ENCODE measurements around the gene RIBC2.
"Not testable (repeated sequence)": the region's sequence is repeated elsewhere in the genome, so short reads cannot be mapped to it uniquely, and the experiment has no call there.

RIBC2 gene

GRCh38 chr22:45413368-45414211 is at the start of gene RIBC2, which contains the start of gene SMC1B:
RIBC2 (plus strand) TSS chr22:45413693; CDS start chr22:45413887, 194 bp downstream.
SMC1B (minus strand) TSS chr22:45413599; CDS start chr22:45413567, 32 bp downstream.
- DNase-seq: peak; percentile 85 to 89

DNA sequence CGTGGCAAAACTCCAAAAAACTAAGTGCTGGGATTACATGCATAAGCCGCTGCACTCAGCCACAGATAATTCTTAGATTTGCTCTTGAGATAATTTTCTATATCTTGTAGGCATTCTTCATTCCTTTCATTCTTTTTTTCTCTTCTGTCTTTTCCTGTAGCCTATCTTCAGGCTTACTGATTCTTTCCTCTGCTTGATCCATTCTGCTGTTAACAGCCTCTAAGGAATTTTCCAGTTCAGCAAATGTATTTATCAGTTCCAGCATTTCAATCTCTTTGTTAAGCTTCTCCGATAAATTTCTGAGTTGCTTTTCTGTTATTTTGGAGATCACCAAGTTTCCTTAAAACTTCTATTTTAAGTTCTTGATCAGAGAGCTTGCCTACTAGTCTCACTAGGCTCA is 46.8 kb upstream of the RIBC2 start:
- DNase-seq: no peak

DNA sequence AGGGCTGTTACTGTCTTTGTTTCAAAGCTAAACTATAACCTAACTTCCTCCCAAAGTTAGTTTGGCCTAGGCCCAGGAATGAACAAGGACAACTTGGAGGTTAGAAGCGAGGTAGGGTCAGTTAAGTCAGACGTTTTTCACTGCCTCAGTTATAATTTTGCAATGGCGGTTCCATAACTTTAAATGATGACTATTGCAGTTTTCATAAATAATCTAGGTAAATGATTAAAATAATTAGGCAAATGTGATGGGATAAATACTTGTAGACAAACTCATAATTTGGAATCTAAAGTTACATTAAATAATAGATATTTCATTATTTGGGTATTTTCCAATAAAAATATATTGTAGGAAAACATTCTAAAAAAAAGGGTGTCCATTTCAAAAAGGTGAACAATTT is 39.9 kb upstream of the RIBC2 start:
- DNase-seq: not testable (repeated sequence)

GRCh38 chr22:45376009-45376408 is 37.5 kb upstream of the RIBC2 start:
- DNase-seq: no peak

- DNase-seq: no peak
Measured at GRCh38 chr22:45376703-45377102, 36.8 kb upstream of the RIBC2 start.

DNA sequence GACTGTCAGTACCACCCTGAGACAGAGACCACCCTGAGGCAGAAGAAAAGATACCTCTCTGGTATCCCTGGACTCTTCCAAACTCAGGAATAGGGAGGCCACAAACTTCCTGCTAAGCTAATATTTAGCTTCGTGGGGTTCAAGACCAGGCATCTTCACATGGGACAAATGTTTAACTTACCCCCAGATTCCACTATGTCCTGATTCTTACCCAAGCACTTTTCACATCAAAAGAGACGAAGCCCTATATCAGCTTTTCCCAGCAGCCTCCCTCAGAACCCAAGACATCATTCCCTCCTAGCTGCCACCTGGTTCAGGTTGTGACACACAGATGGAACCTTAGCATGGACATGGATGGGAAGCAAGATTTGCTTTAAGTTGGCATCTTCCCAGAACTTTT is 32.1 kb upstream of the RIBC2 start:
- DNase-seq: no peak

- DNase-seq: no peak
Measured at GRCh38 chr22:45389546-45389945, 23.9 kb upstream of the RIBC2 start.

DNA sequence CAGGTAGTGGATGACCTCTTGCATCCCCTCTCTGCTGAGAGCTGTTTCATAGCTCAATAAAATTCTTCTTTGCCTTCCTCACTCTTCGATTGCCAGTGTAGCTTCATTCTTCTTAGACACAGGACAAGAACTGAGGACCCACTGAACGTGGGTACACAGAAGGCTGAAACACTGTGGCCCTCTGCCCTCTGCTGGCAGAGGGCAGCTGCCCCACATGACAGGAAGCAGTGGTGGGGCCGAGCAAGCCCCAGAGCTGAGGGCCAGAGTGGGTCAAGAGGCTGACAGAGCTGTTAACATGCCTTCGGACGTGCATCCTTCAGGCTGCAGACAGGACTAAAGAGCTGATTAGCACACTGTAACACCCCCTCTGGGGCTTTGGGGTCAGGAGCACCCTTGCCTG is 15.7 kb upstream of the RIBC2 start:
- DNase-seq: no peak

DNA sequence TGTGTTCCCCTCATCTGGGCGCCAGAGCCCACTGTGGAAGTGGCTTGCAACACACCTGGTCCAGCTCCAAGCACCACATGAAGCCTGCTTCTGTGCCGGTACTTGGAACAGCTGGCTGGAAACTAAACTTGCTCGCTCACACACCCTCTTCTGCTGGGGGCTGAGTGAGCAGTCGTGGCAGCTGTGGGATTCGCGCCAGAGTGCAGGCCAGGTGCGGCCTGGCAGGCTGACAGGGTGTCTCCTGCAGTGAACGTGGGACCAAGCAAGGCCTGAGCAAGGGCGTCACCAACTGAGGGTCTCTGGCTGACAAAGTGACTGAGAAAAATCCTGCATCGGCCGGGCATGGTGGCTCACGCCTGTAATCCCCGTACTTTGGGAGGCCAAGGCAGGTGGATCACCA is 15.3 kb upstream of the RIBC2 start:
- no peak for DNase-seq

DNA sequence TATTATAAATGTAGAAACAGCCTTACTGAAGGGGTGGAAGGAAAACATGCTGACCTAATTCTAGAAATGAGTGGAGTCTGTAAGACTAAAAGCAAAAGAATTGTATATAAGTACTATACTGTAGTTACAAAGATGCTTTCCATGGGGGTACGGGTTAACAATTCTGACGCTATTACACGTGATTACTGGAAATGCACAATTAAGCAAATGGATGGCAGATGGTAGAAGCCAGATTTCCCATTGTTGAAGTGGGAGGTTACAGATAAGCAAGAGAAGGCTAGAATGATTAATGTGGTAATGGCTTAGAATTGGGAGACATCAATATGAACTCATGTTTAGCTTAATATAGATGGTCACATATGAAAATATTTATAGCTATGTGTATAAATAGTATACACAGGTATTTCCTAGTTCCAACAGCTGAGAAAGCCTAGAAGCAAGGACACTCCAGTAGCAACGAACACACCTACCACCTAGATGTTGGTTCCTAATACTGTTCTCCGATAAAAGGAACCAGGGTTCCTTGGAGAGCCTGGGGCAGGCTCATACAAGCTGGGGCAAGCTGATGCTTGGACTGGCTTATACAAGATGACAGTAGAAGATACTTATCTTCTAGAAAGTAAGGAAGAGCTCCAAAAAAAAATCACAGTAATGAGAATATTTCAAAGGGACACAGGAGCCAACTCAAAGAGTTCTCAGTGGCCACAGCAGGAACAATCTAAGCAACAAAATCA is 13.6 kb upstream of the RIBC2 start:
- no peak for DNase-seq

DNA sequence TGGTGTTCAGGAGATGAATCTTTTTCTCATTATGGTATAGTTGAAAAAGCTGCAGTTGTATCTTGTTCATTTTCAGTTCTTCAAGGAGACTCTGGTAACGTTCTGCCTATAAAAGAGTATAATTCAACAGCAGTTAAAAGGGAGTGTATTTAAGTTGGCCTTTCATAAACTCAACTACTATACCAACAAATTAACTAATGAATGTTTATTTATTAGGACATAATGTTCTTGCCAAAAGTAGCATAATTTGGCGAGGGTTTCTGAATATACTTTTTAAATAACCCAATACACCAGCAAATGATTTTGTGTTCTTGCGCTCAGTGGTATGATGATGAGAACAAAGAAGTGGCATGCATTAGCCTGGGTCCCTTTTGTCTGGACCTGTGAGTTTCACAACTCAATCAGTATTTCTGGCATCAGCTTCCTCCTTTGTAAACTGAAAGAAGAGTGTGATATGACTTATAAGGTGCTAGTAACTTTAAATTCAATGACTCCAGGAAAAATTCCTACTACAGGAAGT is 11.0 kb upstream of the RIBC2 start:
- no peak for DNase-seq

- no peak for DNase-seq
Measured at GRCh38 chr22:45407793-45408192, 5.7 kb upstream of the RIBC2 start.

GRCh38 chr22:45413013-45413367 is 503 bp upstream of the RIBC2 start:
- DNase-seq: no peak

DNA sequence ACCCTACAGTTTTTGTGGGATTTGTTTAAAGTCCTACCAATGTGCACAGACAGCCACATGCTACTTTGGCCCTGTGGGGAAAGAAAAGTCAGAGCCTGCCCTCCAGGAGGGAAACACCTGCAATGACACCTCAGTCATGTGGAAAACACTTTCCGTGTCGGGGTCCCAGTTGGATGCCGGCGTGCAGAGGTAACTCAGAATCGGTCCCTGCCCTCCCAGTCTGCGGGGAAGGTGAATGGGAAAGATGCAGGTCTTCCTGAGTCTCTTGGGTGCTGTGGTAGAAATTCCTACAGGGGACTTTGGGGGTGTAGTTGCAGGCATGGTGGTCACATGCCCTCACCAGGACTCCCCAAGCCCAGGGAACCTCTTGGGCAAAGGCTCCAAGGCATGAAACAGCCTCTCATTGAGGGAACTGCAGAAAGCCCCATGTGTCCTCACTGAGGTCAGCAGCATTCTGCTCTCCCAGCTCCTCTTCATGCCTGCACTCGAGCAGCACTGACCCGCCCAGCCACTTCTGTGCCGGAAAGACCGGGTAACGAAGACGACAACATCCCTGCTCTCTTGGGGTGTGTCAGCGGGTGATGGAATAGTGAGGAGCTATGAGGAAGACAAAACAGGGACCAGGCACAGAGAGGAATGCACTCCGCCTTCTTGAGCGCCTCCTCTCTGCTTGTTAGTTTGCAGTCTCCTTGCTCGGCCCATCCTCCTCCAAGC is 4.7 kb downstream of the RIBC2 start:
- no peak for DNase-seq

DNA sequence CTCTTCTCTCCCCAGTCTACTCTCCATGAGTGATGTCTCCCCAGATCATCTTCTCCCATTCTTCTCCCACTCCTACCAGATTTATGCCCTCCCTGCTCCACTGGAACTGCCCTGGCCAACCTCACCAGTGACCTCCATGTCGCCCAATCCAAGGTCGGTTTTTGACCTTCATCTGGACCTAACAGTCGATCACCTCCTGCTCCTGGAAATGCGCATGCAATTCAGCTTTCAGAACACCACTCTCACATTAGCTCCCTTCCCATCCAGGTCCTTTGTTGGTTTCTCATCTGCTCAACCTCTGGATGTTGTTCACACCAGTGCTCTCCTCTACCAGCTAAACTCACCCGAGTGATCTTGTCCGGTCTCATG is 5.3 kb downstream of the RIBC2 start:
- DNase-seq: no peak

- no peak for DNase-seq
Measured at GRCh38 chr22:45420011-45420410, 6.5 kb downstream of the RIBC2 start.

DNA sequence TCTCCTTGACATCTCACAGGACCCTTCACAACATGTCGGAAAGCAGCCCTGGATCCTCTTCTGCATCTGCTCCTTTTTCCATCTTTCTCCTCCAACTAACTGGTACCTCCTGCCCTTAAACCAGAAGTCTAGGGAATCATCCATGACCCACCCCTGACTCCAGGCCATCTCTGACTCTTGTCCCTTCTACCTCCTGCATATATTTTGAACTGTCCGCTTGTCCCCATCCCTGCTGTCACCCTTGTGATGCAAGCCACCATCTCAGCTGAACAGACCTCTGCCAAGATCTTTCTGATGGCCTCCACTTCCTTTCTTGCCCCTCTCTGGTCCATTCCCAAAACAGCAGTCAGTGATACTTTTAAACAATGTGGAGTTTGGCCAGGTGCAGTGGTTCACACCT is 7.0 kb downstream of the RIBC2 start:
- DNase-seq: no peak

DNA sequence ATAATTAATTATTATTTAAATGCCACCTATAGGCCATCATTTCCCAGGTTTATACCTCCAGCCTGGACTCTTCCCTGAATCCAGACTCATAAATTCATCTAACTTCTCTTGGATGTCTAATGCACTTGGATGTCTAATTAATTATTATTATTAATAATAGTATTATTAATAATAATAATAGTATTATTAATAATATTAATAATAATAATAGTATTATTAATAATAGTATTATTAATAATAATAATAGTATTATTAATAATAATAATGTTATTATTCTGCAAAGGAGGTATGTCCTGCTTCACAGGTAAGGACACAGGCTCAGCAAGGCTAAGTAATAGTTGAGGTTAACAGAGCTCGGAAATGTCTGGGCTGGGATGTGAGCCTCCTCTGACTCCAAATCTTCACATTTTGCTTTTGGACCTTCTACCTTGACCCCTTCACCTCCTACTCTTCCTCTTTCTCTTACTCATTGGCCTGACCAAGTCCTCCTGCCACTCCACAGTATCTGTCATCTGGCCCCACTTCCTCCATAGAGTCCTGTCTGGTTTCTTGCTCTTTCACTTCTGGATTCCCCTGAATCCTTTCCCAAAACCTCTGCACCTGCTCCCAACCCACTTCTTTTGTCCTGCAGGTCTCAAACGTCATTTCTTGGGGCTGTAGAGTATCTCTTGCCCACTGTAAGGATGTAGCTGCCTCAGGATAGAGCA is 8.0 kb downstream of the RIBC2 start:
- DNase-seq: no peak

DNA sequence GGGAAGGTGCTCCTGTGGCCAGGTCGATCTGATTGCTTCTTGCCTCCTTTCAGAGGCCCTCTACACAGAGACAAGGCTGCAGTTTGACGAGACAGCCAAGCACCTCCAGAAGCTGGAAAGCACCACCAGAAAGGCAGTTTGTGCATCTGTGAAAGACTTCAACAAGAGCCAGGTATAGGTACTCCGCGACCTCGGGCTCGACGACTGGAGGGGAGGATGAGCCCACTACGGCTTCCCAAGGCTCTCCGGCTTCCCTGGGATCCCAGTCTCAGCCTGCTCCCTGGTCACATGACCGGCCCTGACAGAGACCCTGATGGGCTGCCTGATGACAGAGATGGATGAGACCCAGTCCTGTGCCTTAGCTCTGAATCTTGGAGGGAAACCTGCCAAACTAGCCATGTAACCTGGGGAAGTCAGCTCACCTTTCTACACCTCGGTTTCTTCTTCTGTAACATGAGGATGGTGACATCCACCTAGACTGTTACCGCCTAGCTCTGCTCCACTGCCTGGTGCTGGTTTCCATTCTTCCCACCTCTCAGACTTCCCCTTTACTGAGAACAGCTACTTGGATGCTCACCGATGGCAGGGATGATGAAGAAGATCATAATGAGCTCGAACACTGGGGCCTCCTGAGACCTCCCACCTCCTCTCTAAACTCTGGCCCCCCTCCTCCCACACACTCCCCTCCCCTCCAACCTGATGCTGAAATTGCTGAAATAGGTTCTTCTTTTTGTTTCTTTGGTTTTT is 8.9 kb downstream of the RIBC2 start:
- DNase-seq: no peak

DNA sequence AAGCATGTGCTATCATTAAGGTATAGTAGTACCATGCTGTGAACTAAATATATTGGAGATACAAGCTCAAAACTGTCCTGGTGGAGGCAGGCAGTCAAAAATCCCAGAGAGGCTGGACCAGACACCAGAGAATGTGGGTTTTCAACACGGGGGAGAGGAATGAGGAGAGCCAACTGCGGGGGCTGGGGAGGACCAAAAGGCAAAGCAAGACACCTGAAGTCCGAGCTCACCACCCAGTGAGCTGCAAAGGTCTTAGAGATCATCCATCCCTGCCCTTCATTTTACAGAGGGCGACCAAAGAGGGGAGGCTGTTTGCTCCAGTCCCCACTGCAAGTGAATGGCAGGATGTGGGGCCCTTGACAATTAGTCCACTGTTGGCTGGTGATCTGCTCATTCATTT is 10.0 kb downstream of the RIBC2 start:
- DNase-seq: no peak

DNA sequence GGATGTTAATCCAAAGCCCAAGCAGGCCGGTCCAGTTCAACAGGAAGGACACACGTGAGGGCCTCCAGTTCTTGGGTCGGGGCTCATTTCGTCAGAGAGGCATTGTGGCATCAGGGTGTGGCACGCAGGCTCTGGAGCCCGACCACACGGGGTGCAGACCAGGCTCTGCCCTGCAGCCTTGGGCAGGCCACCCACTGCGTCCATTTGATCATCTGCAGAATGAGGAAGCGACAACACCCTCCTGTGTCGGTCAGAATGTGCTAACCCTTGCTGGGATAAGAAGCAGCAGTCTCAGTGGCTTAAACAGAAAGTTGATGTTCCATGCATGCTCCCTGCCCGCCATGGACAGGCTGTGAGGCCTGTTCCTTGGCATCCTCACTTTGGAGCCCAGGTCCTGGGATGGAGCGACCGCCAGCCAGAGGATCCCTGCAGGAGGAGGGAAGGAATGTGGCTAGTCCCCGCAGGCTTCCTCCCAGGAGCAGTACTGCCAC is 10.8 kb downstream of the RIBC2 start:
- no peak for DNase-seq

GRCh38 chr22:45425101-45425500 is 11.6 kb downstream of the RIBC2 start:
- DNase-seq: no peak

Data from activated CD4-positive, alpha-beta T cell treated with anti-CD3 and anti-CD28 coated beads, Interleukin-2, amount 50 U/mL, for 48 hours (primary cell).